B cell (primary cell): Measurements from ENCODE around the gene SHQ1.
"Not testable (repeated sequence)": the region's sequence is repeated elsewhere in the genome, so short reads cannot be mapped to it uniquely, and the experiment has no call there.

Source experiments
- EZH2 ChIP-seq: IDR thresholded peaks from 2 replicates; pipeline ENCODE4 v1.6.1; 2012; ENCODE audit warnings: borderline replicate concordance, low read depth, mild to moderate bottlenecking, moderate library complexity, low read length; ENCODE audit not compliant: insufficient read depth, poor library complexity, severe bottlenecking
- TF ChIP-seq, protein P1 (sequence below): fragments of 200-600 bp; IDR thresholded peaks from one replicate; pipeline ENCODE4 v1.8.0; 2022; ENCODE audit warnings: antibody characterized with exemption, mild to moderate bottlenecking

DNA sequence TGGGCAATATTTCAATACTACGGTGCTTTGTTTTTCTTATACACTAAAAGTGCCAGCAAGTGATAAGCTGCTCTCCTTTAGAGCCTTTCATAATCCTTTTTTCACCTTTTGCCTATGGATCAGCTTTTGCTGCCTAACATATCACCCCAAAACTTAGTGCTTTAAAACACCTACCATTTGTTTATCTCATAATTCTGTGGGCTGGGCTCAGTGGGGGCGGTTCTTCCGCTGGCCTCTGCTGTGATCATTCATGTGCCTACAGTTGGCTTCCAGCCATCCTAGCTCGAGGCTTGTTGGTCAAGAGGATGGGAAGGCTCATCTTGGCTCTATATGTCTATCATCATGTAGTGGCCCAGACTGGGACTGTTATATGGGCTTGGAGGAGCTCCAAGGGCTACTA, 113.2 kb downstream of the SHQ1 start:
- TF ChIP-seq EZH2, result not testable (repeated sequence)
- TF ChIP-seq, protein P1, sequence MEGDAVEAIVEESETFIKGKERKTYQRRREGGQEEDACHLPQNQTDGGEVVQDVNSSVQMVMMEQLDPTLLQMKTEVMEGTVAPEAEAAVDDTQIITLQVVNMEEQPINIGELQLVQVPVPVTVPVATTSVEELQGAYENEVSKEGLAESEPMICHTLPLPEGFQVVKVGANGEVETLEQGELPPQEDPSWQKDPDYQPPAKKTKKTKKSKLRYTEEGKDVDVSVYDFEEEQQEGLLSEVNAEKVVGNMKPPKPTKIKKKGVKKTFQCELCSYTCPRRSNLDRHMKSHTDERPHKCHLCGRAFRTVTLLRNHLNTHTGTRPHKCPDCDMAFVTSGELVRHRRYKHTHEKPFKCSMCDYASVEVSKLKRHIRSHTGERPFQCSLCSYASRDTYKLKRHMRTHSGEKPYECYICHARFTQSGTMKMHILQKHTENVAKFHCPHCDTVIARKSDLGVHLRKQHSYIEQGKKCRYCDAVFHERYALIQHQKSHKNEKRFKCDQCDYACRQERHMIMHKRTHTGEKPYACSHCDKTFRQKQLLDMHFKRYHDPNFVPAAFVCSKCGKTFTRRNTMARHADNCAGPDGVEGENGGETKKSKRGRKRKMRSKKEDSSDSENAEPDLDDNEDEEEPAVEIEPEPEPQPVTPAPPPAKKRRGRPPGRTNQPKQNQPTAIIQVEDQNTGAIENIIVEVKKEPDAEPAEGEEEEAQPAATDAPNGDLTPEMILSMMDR, result not testable (repeated sequence)
